SU-DHL-6 (cell line): ENCODE data around the gene USP47.

ENCODE experiments used
- EZH2phosphoT487 ChIP-seq: fragments of 200-600 bp; sonication (generic), shearing (Covaris generic); conservative IDR thresholded peaks from 2 replicates; pipeline ENCODE4 v1.6.1; 2018; ENCODE audit warnings: mild to moderate bottlenecking, antibody characterized with exemption, low read length, moderate library complexity, mixed read lengths
- TF ChIP-seq, protein P1 (sequence below): fragments of 200-600 bp; sonication (generic); IDR thresholded peaks from one replicate; pipeline ENCODE4 v1.5.1; 2017; ENCODE audit warnings: antibody characterized with exemption, mild to moderate bottlenecking, low read length, moderate library complexity; ENCODE audit not compliant: insufficient read depth, poor library complexity, severe bottlenecking

DNA sequence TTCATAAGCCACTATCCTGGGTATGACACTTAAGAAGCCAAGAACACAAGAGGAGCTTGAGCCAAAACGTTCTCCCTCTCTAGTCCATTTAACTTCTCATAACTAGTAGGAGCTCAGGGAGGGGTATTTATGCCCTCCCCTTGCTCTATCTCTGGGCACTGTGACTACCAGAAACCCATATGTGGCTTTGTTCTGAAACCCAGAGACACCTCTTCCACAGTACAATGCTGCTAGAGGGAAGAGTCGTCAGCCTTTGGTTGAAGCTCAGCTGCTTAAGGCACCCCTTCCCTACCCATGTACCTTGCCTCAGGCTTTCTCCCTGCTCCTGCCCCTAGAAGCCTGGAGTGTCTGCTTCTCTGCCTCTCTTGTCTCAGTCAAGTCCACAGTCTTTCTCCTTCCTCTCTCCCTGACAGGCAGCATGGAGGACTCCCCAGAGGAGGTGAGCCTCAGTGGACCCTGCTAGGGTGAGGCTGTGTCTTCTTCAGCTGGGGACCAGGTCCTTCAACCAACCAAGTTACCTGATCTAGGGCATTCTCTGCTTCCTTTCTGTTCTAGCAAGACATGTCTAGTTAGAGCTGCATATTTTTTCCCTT lies 23.1 kb upstream of the USP47 start:
- TF ChIP-seq, protein P1, sequence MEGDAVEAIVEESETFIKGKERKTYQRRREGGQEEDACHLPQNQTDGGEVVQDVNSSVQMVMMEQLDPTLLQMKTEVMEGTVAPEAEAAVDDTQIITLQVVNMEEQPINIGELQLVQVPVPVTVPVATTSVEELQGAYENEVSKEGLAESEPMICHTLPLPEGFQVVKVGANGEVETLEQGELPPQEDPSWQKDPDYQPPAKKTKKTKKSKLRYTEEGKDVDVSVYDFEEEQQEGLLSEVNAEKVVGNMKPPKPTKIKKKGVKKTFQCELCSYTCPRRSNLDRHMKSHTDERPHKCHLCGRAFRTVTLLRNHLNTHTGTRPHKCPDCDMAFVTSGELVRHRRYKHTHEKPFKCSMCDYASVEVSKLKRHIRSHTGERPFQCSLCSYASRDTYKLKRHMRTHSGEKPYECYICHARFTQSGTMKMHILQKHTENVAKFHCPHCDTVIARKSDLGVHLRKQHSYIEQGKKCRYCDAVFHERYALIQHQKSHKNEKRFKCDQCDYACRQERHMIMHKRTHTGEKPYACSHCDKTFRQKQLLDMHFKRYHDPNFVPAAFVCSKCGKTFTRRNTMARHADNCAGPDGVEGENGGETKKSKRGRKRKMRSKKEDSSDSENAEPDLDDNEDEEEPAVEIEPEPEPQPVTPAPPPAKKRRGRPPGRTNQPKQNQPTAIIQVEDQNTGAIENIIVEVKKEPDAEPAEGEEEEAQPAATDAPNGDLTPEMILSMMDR: no peak
- no peak for TF ChIP-seq EZH2phosphoT487
